ENCODE results near the gene ZNF658.
"Not testable (repeated sequence)": the region's sequence is repeated elsewhere in the genome, so short reads cannot be mapped to it uniquely, and the experiment has no call there.

GRCh38 chr9:66936194-66936870 is 35.8 kb downstream of the ZNF658 start:
- TF ChIP-seq CTCF (IDR thresholded peaks at IDR 0.05); EZH2 (IDR thresholded peaks at IDR 0.05; ENCODE audit: borderline replicate concordance, insufficient read depth, low read depth, low read length, poor library complexity, severe bottlenecking): not testable (repeated sequence)
